Measurements from ENCODE around the gene CNPY2.
"Not testable (repeated sequence)": the region's sequence is repeated elsewhere in the genome, so short reads cannot be mapped to it uniquely, and the experiment has no call there.

Gene CNPY2

DNA sequence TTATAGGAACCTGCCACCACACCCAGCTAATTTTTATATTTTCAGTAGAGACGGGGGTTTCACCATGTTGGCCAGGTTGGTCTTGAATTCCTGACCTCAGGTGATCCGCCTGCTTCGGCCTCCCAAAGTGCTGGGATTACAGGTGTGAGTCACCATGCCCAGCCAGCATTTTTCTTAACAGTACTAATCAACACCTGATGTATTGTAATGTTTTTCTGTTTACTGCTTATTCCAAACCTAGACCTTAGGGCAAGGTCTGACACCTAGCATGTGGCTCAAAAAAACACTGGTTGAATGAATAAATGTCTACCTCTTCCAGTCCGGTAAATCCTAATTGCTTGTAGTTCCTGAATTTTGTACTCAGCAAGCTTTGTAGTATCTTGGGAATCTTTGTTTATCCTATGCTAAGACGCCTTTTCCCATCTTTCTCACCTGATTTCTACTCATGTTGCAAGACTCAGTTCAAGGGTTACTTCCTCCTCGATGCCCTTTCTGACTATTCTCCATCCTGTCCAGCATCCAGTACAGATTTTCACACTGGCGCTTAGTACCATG lies 15.2 kb upstream of the CNPY2 start:
- TF ChIP-seq, protein P1, sequence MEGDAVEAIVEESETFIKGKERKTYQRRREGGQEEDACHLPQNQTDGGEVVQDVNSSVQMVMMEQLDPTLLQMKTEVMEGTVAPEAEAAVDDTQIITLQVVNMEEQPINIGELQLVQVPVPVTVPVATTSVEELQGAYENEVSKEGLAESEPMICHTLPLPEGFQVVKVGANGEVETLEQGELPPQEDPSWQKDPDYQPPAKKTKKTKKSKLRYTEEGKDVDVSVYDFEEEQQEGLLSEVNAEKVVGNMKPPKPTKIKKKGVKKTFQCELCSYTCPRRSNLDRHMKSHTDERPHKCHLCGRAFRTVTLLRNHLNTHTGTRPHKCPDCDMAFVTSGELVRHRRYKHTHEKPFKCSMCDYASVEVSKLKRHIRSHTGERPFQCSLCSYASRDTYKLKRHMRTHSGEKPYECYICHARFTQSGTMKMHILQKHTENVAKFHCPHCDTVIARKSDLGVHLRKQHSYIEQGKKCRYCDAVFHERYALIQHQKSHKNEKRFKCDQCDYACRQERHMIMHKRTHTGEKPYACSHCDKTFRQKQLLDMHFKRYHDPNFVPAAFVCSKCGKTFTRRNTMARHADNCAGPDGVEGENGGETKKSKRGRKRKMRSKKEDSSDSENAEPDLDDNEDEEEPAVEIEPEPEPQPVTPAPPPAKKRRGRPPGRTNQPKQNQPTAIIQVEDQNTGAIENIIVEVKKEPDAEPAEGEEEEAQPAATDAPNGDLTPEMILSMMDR (IDR thresholded peaks at IDR 0.05; ENCODE audit: low read depth, low read length) = no peak
- no peak for DNase-seq (ENCODE audit: extremely low read depth, low read depth)

DNA sequence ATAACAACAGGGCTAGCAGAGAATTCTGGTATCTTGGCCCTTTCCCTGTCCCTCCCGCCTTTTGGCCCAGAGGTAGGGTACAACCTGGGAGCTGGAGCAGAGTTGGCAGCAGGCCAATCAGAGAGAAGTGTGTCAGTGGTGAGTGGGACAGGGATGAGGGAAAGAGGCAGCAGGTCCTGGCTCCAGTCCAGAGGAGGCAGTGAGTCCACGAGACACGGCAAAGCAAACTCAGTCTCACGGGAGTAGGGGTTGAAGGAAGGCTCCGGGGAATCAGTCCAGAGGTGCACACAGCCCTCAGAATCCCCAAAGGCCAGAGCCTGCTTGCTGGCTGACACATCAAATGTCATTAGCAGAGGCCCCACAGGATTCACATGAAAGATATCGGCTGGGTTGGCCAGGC lies 10.7 kb upstream of the CNPY2 start:
- TF ChIP-seq, protein P1 (IDR thresholded peaks at IDR 0.05; ENCODE audit: low read depth, low read length) = no peak
- no peak for DNase-seq (ENCODE audit: extremely low read depth, low read depth)

DNA sequence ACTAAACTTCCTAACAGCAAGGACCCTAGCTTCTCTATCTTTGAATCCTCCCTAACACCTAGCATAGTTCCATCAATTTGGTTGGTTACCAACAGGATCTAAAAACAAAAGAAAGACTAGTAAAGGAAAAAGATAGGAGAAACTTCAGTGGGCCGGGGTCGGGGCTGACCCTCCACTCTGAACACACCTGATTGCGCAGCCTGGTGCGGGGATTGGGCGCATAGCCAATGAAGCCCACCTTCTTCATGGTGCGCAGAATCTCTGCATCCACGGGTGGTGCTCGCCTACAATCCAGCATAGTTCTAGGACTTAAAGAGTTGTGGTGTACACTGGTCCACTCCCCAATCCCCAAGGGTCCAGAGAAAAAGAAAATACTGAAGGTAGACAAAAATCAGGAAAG lies 10.3 kb upstream of the CNPY2 start:
- TF ChIP-seq, protein P1 (IDR thresholded peaks at IDR 0.05; ENCODE audit: low read depth, low read length) = no peak
- no peak for DNase-seq (ENCODE audit: extremely low read depth, low read depth)

DNA sequence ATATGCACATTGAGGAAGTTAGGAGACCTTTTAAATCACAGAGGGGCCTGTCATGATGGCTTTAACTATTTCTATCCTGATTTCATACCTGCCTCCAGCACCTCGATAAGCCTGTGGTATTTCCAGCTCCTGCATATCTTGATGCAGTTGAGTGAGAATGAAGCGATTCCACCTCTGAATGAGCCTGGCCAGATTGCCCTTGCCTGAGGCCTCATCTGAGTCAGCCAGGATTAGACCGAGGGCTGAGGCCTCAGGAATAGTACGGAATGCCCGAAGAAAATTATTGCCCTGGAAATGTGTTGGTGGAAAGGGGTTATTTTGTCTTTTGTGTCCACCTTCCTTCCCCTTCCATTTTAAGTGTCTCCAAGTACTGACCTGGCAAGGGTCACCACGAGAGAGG lies 8.4 kb upstream of the CNPY2 start:
- no peak for DNase-seq (ENCODE audit: extremely low read depth, low read depth)
- TF ChIP-seq, protein P1 (IDR thresholded peaks at IDR 0.05; ENCODE audit: low read depth, low read length) = no peak

DNA sequence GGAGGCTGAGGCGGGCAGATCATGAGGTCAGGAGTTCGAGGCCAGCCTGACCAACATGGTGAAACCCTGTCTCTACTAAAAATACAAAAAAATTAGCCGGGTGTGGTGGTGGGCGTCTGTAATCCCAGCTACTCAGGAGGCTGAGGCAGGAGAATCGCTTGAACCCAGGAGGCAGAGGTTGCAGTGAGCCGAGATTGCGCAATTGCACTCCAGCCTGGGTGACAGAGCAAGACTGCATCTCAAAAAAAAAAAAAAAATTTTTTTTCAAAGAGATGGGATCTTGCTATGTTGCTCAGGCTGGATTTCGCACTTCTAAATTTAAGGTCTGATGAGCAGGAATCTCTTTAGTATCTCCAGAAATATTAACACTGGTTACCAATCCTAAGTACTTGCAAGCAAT lies 5.8 kb upstream of the CNPY2 start:
- not testable (repeated sequence) for DNase-seq (ENCODE audit: extremely low read depth, low read depth)

DNA sequence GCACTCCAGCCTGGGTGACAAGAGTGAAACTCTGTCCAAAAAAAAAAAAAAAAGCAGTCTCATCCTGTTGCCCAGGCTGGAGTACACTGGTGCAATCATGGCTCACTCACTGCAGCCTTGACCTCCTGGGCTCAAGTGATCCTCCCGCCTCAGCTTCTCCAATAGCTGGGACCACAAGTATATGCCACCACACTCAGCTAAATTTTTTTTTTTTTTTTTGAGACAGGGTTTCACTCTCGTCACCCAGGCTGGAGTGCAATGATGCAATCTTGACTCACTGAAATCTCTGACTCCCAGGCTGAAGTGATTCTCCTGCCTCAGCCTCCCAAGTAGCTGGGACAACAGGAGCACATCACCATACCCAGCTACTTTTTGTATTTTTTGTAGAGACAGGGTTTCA lies 5.2 kb upstream of the CNPY2 start:
- TF ChIP-seq, protein P1 (IDR thresholded peaks at IDR 0.05; ENCODE audit: low read depth, low read length) = no peak
- DNase-seq (ENCODE audit: extremely low read depth, low read depth) = no peak

DNA sequence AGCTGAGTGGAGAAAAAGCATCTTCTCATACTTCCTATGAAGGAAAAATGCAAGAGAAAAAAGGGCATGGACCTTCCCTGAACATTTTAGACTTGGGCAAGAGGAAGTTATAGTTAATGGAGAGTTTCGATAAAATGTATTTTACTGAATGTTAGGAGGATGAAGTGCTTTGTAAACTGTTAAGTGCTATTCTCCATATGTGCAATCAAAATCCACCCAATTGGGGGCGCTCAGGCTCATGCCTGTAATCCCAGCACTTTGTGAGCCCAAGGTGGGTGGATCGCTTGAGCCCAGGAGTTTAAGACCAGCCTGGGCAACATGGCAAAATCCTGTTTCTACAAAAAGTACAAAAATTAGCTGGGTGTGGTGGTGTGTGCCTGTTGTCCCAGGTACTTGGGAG lies 1.9 kb upstream of the CNPY2 start:
- TF ChIP-seq, protein P1 (IDR thresholded peaks at IDR 0.05; ENCODE audit: low read depth, low read length) = no peak
- DNase-seq (ENCODE audit: extremely low read depth, low read depth) = no peak

DNA sequence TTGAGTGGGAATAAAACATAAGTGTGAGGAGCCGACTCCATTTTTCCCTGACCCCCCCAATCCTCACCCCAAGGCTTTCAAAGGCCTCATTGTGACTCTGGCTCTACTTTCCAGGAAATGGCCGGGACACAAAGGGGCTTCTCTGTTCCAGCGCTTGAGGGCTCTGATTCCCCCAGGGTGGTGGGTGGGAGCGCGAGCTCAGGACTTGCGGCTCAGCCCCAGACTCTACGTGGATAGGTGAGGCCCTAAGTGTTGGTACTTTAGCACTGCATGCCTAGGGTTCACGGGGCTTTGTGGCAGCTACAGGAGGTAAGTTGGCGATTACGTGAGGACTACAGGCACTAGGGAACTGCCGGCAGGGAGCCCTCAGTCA lies 553 bp downstream of the CNPY2 start:
- TF ChIP-seq, protein P1 (IDR thresholded peaks at IDR 0.05; ENCODE audit: low read depth, low read length) = no peak
- DNase-seq (ENCODE audit: extremely low read depth, low read depth) = no peak

Measured in AG09319 (cell line).